ENCODE measurements around the gene RHOT2. TPM values are rescaled to one million over a fixed set of nuclear protein-coding genes. Genes with fewer than 3 reads are reported as not detected.
A peak's percentile ranks its signal among the peaks of the same experiment; 100 is the strongest.

RHOT2 gene
- total RNA-seq, 1 donor from 2014 or later, result 43.6 TPM

- DNase-seq (ENCODE audit: low read depth), result no peak
Observed at GRCh38 chr16:698911-699671, 31.2 kb downstream of the RHOT2 start.

GRCh38 chr16:700684-701584 is 33.0 kb downstream of the RHOT2 start:
- no peak for DNase-seq (ENCODE audit: low read depth)

- no peak for DNase-seq (ENCODE audit: low read depth)
Observed at GRCh38 chr16:702341-702740, 34.4 kb downstream of the RHOT2 start.

GRCh38 chr16:703406-703805 is 35.5 kb downstream of the RHOT2 start:
- no peak for DNase-seq (ENCODE audit: low read depth)

GRCh38 chr16:704047-704446 is 36.1 kb downstream of the RHOT2 start:
- no peak for DNase-seq (ENCODE audit: low read depth)

GRCh38 chr16:704552-705380 is 36.8 kb downstream of the RHOT2 start:
- no peak for DNase-seq (ENCODE audit: low read depth)

GRCh38 chr16:705431-706188 is 37.7 kb downstream of the RHOT2 start, which contains the start of gene FBXL16:
TSS of gene FBXL16 (minus strand) at chr16:705801. CDS start at chr16:697405, 8,396 bp downstream.
- DNase-seq (ENCODE audit: low read depth), result no peak

- no peak for DNase-seq (ENCODE audit: low read depth)
Observed at GRCh38 chr16:706189-707061, 38.5 kb downstream of the RHOT2 start.

- DNase-seq (ENCODE audit: low read depth), result no peak
Observed at GRCh38 chr16:707062-707538, 39.2 kb downstream of the RHOT2 start.

GRCh38 chr16:708019-708418 is 40.1 kb downstream of the RHOT2 start:
- no peak for DNase-seq (ENCODE audit: low read depth)

- DNase-seq (ENCODE audit: low read depth), result no peak
Observed at GRCh38 chr16:708959-709358, 41.0 kb downstream of the RHOT2 start.

- peak; percentile 44 for DNase-seq (ENCODE audit: low read depth)
Observed at GRCh38 chr16:709566-710499, 41.9 kb downstream of the RHOT2 start.

GRCh38 chr16:710500-711075 is 42.7 kb downstream of the RHOT2 start:
- no peak for DNase-seq (ENCODE audit: low read depth)

- no peak for DNase-seq (ENCODE audit: low read depth)
Observed at GRCh38 chr16:711084-711483, 43.2 kb downstream of the RHOT2 start.

- peak; percentile 15 for DNase-seq (ENCODE audit: low read depth)
Observed at GRCh38 chr16:711548-712320, 43.8 kb downstream of the RHOT2 start.

- peak; percentile 98 for DNase-seq (ENCODE audit: low read depth)
Observed at GRCh38 chr16:712740-713250, 44.9 kb downstream of the RHOT2 start.

- no peak for DNase-seq (ENCODE audit: low read depth)
Observed at GRCh38 chr16:714079-714478, 46.1 kb downstream of the RHOT2 start.
